ENCODE measurements around the gene GABRB3. TPM values are rescaled to one million over a fixed set of nuclear protein-coding genes. Genes with fewer than 3 reads are reported as not detected.

The GABRB3 gene
- total RNA-seq, 2 donors from 2014 or later, result 3.6 to 7.3 TPM

DNA sequence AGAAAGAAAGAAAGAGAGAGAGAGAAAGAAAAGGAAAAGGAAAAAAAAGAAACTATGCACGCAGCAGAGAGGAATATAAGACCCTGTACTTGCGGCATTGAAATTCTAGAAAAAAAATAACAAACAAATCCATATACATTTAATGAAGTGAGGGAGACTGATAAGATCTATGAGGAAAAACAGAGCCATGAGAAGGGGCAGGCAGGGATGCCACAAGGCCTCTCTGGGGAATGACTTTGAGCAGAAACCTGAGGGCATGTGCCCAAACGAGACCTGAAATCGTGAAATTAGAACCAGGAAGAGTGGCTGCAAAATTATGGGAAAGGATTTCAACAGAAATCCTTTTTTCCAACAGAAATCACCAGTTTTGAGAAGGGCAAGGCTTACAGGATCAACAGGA, 98.4 kb downstream of the GABRB3 start:
- 61 to 81% methylated on average over 4 of the region's 4 CpGs for WGBS, 2 donors
- ATAC-seq, result no peak
- TF ChIP-seq, protein P1, sequence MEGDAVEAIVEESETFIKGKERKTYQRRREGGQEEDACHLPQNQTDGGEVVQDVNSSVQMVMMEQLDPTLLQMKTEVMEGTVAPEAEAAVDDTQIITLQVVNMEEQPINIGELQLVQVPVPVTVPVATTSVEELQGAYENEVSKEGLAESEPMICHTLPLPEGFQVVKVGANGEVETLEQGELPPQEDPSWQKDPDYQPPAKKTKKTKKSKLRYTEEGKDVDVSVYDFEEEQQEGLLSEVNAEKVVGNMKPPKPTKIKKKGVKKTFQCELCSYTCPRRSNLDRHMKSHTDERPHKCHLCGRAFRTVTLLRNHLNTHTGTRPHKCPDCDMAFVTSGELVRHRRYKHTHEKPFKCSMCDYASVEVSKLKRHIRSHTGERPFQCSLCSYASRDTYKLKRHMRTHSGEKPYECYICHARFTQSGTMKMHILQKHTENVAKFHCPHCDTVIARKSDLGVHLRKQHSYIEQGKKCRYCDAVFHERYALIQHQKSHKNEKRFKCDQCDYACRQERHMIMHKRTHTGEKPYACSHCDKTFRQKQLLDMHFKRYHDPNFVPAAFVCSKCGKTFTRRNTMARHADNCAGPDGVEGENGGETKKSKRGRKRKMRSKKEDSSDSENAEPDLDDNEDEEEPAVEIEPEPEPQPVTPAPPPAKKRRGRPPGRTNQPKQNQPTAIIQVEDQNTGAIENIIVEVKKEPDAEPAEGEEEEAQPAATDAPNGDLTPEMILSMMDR (IDR thresholded peaks at IDR 0.05), result no peak
- no peak for TF ChIP-seq POLR2A (IDR thresholded peaks at IDR 0.05)

DNA sequence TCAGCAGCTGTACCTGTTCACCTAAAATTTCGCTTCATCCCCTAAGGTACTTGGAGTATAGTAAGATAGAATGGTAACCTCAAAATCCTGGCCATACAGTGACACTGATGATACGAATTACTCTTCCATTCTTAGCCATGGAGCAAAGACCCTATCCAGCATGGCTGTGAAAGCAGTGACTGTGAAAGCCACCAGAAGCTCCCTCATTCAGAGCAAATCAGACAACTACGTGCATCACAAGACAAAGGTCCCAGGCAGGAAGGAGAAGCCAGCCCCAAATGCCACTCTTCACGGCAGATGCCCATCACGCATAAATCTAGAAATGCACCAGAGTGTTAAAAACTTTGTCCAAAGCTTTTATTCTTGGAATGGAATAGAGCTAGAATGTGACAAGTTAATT, 99.4 kb downstream of the GABRB3 start:
- peaks cover 13% of the 10 kb centered on the region for H3K4me1 ChIP-seq
- no peaks in the 10 kb centered on the region for H3K27me3 ChIP-seq
- H3K27ac ChIP-seq, result no peak overlapping the region
- intact Hi-C loops (cut with DNase I), result no loop called here
- WGBS, 2 donors, result 64 to 68% methylated on average over 5 of the region's 5 CpGs
- ATAC-seq (no peak), DNase-seq (no peak)
- no peaks in the 10 kb centered on the region for H3K36me3 ChIP-seq (replicated peaks in 1 of 2; ENCODE audit: insufficient read depth in 1 of 2, low read depth in 2 of 2)
- TF ChIP-seq POLR2A (IDR thresholded peaks at IDR 0.05), result no peak
- TF ChIP-seq, protein P1 (IDR thresholded peaks at IDR 0.05), result no peak
- H3K9me3 ChIP-seq, result no peaks in the 10 kb centered on the region
- no peak overlapping the region for H3K4me3 ChIP-seq

More for the DNA sequence above, 98.4 kb downstream of the GABRB3 start:
- peaks cover 13% of the 10 kb centered on the region for H3K4me1 ChIP-seq
- H3K36me3 ChIP-seq (replicated peaks in 1 of 2; ENCODE audit: insufficient read depth in 1 of 2, low read depth in 2 of 2), result no peaks in the 10 kb centered on the region
- peak overlapping the region in 1 of 4 donors; percentile 40 for H3K27ac ChIP-seq
- no peaks in the 10 kb centered on the region for H3K27me3 ChIP-seq
- intact Hi-C loops (cut with DNase I), result no loop called here
- no peak for DNase-seq
- H3K9me3 ChIP-seq, result no peaks in the 10 kb centered on the region
- H3K4me3 ChIP-seq, result no peak overlapping the region

DNA sequence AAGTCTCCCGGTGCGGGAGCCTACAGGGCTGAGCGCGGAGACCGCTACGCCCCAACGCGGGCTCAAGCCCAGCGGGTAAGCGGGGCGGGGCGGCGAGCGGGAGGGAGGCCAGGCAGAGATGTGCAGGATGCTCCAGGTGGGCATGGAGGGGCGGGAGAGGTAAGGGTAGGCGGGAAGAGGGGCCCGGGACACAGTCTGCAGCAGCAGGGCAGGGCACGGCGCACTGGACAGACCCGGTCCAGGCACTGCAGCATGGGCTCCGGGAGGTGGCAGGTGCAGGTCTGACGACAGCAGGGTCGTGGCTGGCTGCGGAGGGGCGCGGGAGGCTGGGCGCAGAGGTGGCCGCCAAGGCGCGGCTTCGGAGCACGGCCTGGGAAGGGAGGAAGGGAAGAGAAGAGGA, 102.8 kb downstream of the GABRB3 start:
- intact Hi-C loops (cut with DNase I), result no loop called here

DNA sequence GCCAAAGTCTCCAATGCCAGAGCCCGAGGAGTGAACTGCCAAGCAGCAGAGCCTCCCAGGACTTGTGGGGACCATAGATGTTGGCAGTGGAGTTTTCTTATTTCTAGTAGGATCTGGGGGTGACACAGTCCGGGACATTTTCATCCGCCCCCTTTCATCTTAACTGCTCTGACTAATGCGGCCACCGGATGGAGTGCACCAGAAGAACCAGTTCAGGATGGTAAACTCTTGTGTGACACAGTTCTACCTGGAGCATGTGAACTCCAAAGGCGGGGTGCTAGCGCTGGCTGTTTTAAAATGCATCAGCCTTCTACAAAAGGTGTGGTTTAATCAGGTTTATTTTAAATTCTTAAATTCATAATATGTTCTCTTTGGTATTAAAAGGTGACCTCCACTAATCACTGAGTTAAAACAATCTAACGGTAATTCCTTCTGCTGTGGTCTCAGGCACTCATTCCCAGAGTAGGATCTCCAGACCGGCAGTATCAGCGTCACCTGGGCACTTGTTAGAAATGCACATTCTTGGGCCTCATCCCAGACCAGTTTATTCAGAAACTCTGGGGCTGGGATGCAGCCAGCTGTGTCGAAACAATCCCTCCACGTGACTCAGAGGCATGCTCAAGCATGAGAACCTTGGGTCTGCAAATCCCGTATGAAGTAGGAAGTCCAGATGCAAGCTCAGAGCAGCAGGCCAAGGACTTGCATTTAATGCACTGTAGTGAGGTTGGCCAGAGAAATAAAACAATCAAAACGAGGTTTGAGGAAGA, 105.5 kb downstream of the GABRB3 start:
- Histone ChIP-seq H3K27ac (no peak overlapping the region), H3K4me1 (peaks cover 5% of the 10 kb centered on the region), H3K27me3 (no peaks in the 10 kb centered on the region), H3K9me3 (no peaks in the 10 kb centered on the region), H3K4me3 (no peak overlapping the region), H3K36me3 (replicated peaks in 1 of 2; ENCODE audit: insufficient read depth in 1 of 2, low read depth in 2 of 2) (no peaks in the 10 kb centered on the region)
- DNase-seq (peak; percentile 49 to 62 (median 57)), ATAC-seq (peak; percentile 68)
- WGBS, 2 donors, result 44 to 51% methylated on average over 12 to 14 of the region's 14 CpGs
- TF ChIP-seq, protein P1 (IDR thresholded peaks at IDR 0.05), result no peak
- TF ChIP-seq POLR2A (IDR thresholded peaks at IDR 0.05), result no peak
- intact Hi-C loops (cut with DNase I), result no loop called here

More for the DNA sequence above, 102.8 kb downstream of the GABRB3 start:
- ATAC-seq (no peak), DNase-seq (no peak)
- Histone ChIP-seq H3K4me1 (peaks cover 15% of the 10 kb centered on the region), H3K9me3 (no peaks in the 10 kb centered on the region), H3K4me3 (no peak overlapping the region), H3K36me3 (replicated peaks in 1 of 2; ENCODE audit: insufficient read depth in 1 of 2, low read depth in 2 of 2) (no peaks in the 10 kb centered on the region), H3K27me3 (no peaks in the 10 kb centered on the region), H3K27ac (no peak overlapping the region)
- TF ChIP-seq, protein P1 (IDR thresholded peaks at IDR 0.05), result no peak
- no peak for TF ChIP-seq POLR2A (IDR thresholded peaks at IDR 0.05)
- WGBS, 2 donors, result 67 to 85% methylated on average over 31 to 32 of the region's 32 CpGs
